K562 (cell line): ENCODE results near the gene PPARD. TPM values are rescaled to one million over a fixed set of nuclear protein-coding genes. Genes with fewer than 3 reads are reported as not detected.

Experiments
- ATAC-seq: fragments of 200-7000 bp; cut with Tn5 transposase; 3 replicates; pipeline ENCODE4 v1.9.1; 2020; ENCODE audit warnings: moderate library complexity
- BruUV-seq: library from RNA; stranded (reverse); fragments of 400-500 nt; replicated peaks from 2 replicates; lab custom pipeline; 2021; lab: Mats Ljungman, UMichigan
- CTCF ChIA-PET: fragments of 300-600 bp; formaldehyde crosslinking; extraction: SDS; loops from one replicate; lab custom pipeline; 2021; ENCODE audit warnings: low intra/inter-chr PET ratio; lab: Yijun Ruan, JAX
- POLR2A ChIA-PET: fragments of 300-600, 350-650 bp; sonication (Branson Sonifier 250); formaldehyde crosslinking; extraction: SDS; loops from one replicate; lab custom pipeline; 2021; ENCODE audit warnings: antibody characterized with exemption, inconsistent platforms; lab: Yijun Ruan, JAX
- DNase-seq, 4 experiments: peaks; one replicate each; pipeline versions ENCODE4 v3.0.0 to v3.0.0-alpha.2; 2011 to 2018; ENCODE audit warnings: low spot score in 3 of 4, mixed read lengths in 3 of 4; ENCODE audit errors: extremely low read depth in 1 of 4
- FAIRE-seq: peaks from 2 replicates; lab custom pipeline; 2011; peaks lifted over from hg19 to GRCh38; lab: Jason Lieb, UNC
- H2AFZ ChIP-seq: 2 replicates; pipeline ENCODE4 v1.6.0; 2011; ENCODE audit warnings: low read depth, low read length, control low read depth, inconsistent platforms
- H3K27ac ChIP-seq: fragments of 200-600 bp; 3 replicates; pipeline ENCODE4 v1.8.0; 2011; ENCODE audit warnings: low read depth, mild to moderate bottlenecking, control low read depth, inconsistent platforms, low read length, moderate library complexity, mixed read lengths; ENCODE audit errors: extremely low read depth
- H3K27me3 ChIP-seq, 2 experiments: fragments of 300-600 bp in 1 of 2; 2 replicates in 1 of 2; 3 replicates in 1 of 2; pipeline versions ENCODE4 v1.6.0 to v1.8.0; 2011; ENCODE audit warnings: inconsistent platforms in 2 of 2, low read length in 2 of 2, mild to moderate bottlenecking in 1 of 2, mixed read lengths in 1 of 2, moderate library complexity in 1 of 2; ENCODE audit not compliant: control insufficient read depth in 2 of 2, insufficient read depth in 2 of 2
- H3K36me3 ChIP-seq: fragments of 300-600 bp; 3 replicates; pipeline ENCODE4 v1.8.0; 2011; ENCODE audit warnings: mild to moderate bottlenecking, low read length, inconsistent platforms; ENCODE audit not compliant: control insufficient read depth, insufficient read depth
- H3K4me1 ChIP-seq, 2 experiments: fragments of 200-600 bp in 1 of 2; replicated peaks in 1 of 2; 2 replicates in 1 of 2; 3 replicates in 1 of 2; pipeline versions ENCODE4 v1.5.1 to v1.8.0; 2011; ENCODE audit warnings: inconsistent platforms in 2 of 2, low read length in 2 of 2, mild to moderate bottlenecking in 1 of 2, mixed read lengths in 1 of 2, moderate library complexity in 1 of 2; ENCODE audit not compliant: control insufficient read depth in 2 of 2, insufficient read depth in 2 of 2
- H3K4me2 ChIP-seq: 2 replicates; pipeline ENCODE4 v1.6.1; 2011; ENCODE audit warnings: low read length, control low read depth, inconsistent platforms, mixed read lengths; ENCODE audit not compliant: insufficient read depth
- H3K4me3 ChIP-seq: fragments of 200-600 bp; sonication (generic), shearing (Covaris generic); 2 replicates; pipeline ENCODE4 v1.5.1; 2016; ENCODE audit warnings: control low read depth, inconsistent platforms
- H3K79me2 ChIP-seq: fragments of 200-600 bp; 3 replicates; pipeline ENCODE4 v1.8.0; 2011; ENCODE audit warnings: low read length, inconsistent platforms; ENCODE audit not compliant: control insufficient read depth, insufficient read depth
- H3K9ac ChIP-seq, 2 experiments: 2 replicates each; pipeline versions ENCODE4 v1.6.0 to v1.6.1; 2011; ENCODE audit warnings: low read depth in 2 of 2, low read length in 2 of 2, control low read depth in 1 of 2, inconsistent platforms in 1 of 2, mild to moderate bottlenecking in 1 of 2, mixed read lengths in 1 of 2; ENCODE audit not compliant: insufficient read depth in 1 of 2
- H3K9me1 ChIP-seq: one replicate; pipeline ENCODE4 v1.6.0; 2011; ENCODE audit warnings: inconsistent platforms, mild to moderate bottlenecking, low read length, moderate library complexity; ENCODE audit not compliant: control insufficient read depth, insufficient read depth
- H3K9me3 ChIP-seq: replicated peaks from 2 replicates; pipeline ENCODE4 v1.5.1; 2011; ENCODE audit warnings: low read depth, low read length, inconsistent platforms; ENCODE audit not compliant: control insufficient read depth, insufficient read depth
- H4K20me1 ChIP-seq: replicated peaks from 2 replicates; pipeline ENCODE4 v1.6.1; 2011; ENCODE audit warnings: low read length, inconsistent platforms, mixed read lengths; ENCODE audit not compliant: control insufficient read depth, insufficient read depth
- FOXK1 ChIP-seq: sonication (generic); formaldehyde crosslinking; IDR thresholded peaks from 2 replicates; pipeline ENCODE4 v1.8.0; 2022; ENCODE audit warnings: missing genetic modification reagents, mild to moderate bottlenecking, borderline replicate concordance
- GTF2E2 ChIP-seq: fragments of 200-800 bp; sonication (Bioruptor generic); IDR thresholded peaks from 2 replicates; pipeline ENCODE4 v1.6.1; 2016; ENCODE audit warnings: missing genetic modification characterization, missing compliant biosample characterization
- HEY1 ChIP-seq: fragments of 250-450 bp; sonication (Bioruptor Pico); IDR thresholded peaks from 2 replicates; pipeline ENCODE4 v1.5.0; 2020; ENCODE audit warnings: mild to moderate bottlenecking, moderate library complexity, borderline replicate concordance
- LARP7 ChIP-seq: fragments of 450-650 bp; IDR thresholded peaks from 2 replicates; pipeline ENCODE4 v1.6.1; 2016
- PML ChIP-seq: IDR thresholded peaks from 2 replicates; pipeline ENCODE4 v1.6.1; 2012; ENCODE audit warnings: low read length, inconsistent platforms
- USF1 ChIP-seq: sonication (generic); formaldehyde crosslinking; IDR thresholded peaks from 2 replicates; pipeline ENCODE4 v1.9.0; 2022; ENCODE audit warnings: mild to moderate bottlenecking, missing genetic modification reagents
- ZKSCAN1 ChIP-seq: fragments of 150-350 bp; IDR thresholded peaks from 2 replicates; pipeline ENCODE4 v1.6.1; 2016; ENCODE audit warnings: low read depth, low read length
- WGBS: fragments of 100-300 bp; shearing (Covaris generic); methylation state at CpG from one replicate; pipeline ENCODE4 v1.1.6; 2016; ENCODE audit warnings: low coverage, mixed read lengths; ENCODE audit not compliant: insufficient coverage; ENCODE audit errors: missing lambda C conversion rate; 5-methylcytosine and 5-hydroxymethylcytosine counted together
- in situ Hi-C: fragments of 300-500 bp; cut with MboI; formaldehyde crosslinking; loops from 4 replicates; pipeline ENCODE4 v1.15.0; 2018; ENCODE audit warnings: inconsistent platforms, mixed read lengths
- intact Hi-C: fragments of 100-400 bp; cut with micrococcal nuclease; formaldehyde crosslinking; loops from 2 replicates; pipeline ENCODE4 v1.14.2; 2022
- polyA plus RNA-seq, 8 experiments: library from polyadenylated mRNA; depleted of rRNA in 4 of 8; stranded (reverse) in 5 of 8; unstranded in 3 of 8; fragments of >200 nt; fragmentation: Nextera tagmentation in 2 of 8; fragmentation: Illumina TruSeq in 1 of 8; extraction: Ambion mirVana in 2 of 8; extraction: Trizol in 1 of 8; gene quantifications; 2 replicates each; pipeline versions ENCODE4 v1.2.1 to v1.2.3, GENCODE V29; 2011 to 2014; ENCODE audit warnings: inconsistent platforms in 1 of 8, missing spikeins in 1 of 8
- total RNA-seq, 7 experiments: library from RNA; depleted of rRNA in 6 of 7; stranded (reverse); fragments of >200 nt in 6 of 7; fragmentation: Illumina TruSeq in 2 of 7; extraction: Trizol in 2 of 7; gene quantifications; 2 replicates each; pipeline versions ENCODE4 v1.2.1 to v1.2.3, GENCODE V29; 2011 to 2021; ENCODE audit warnings: low replicate concordance in 1 of 7
- TF ChIP-seq, protein P1 (sequence below): fragments of 250-450 bp; sonication (Bioruptor Pico); IDR thresholded peaks from 2 replicates; pipeline ENCODE4 v1.4.0; 2020; ENCODE audit warnings: borderline replicate concordance
- TF ChIP-seq, protein P2 (sequence below), 2 experiments: IDR thresholded peaks in 1 of 2; conservative IDR thresholded peaks in 1 of 2; 2 replicates each; pipeline ENCODE4 v1.6.1; 2016; ENCODE audit warnings: low read depth in 2 of 2, mild to moderate bottlenecking in 1 of 2, missing compliant biosample characterization in 1 of 2, missing genetic modification characterization in 1 of 2, moderate library complexity in 1 of 2

Gene PPARD
- total and polyA plus RNA-seq, 9 of the 15 experiments (the other 6 are each of a cell fraction or from before 2014, with no cell fraction given) = 0.14 to 13.2 (median 3.8) TPM

DNA sequence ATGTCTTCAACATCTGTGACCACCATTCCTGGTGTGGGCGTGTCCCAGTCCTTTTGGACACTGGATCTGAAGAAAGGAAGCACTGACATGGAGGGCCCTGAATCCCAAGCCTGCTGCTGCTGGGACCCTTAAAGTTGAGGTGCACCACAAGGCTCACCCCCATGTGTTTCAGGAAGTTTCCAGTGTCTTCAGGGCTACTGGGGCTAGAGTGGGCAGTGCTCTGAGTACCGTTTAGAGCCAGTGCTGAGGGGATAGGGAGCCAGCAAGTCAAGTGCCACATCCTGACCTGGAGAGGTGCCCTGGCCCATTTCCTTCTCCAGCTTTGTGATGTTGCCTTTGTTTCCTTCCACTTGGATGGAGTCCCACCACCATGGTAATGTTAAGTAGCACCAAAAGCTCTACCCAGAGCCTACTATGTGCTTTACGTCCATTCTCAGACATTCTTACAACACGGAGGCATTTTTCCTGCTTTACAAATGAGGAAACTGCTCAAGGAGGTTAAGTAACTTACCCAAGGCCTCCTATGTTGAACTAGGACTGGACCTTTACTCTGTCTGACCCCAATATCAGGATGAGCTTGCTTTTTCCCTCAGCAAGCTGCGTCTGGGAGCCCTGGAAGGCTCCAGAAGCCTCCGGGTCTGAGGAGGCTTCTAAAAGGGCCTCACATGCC, 45.3 kb upstream of the PPARD start:
- H3K27me3 ChIP-seq = no peaks in the 10 kb centered on the region
- peak overlapping the region; percentile 80 to 95 for H3K9ac ChIP-seq
- 0 out of 2 replicates have a peak, but pooled peaks have one; percentile 19 for TF ChIP-seq HEY1
- TF ChIP-seq, protein P1, sequence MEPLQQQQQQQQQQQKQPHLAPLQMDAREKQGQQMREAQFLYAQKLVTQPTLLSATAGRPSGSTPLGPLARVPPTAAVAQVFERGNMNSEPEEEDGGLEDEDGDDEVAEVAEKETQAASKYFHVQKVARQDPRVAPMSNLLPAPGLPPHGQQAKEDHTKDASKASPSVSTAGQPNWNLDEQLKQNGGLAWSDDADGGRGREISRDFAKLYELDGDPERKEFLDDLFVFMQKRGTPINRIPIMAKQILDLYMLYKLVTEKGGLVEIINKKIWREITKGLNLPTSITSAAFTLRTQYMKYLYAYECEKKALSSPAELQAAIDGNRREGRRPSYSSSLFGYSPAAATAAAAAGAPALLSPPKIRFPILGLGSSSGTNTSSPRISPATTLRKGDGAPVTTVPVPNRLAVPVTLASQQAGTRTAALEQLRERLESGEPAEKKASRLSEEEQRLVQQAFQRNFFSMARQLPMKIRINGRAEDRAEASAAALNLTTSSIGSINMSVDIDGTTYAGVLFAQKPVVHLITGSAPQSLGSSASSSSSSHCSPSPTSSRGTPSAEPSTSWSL = 0 out of 2 replicates have a peak, but pooled peaks have one; percentile 70
- TF ChIP-seq FOXK1 (CRISPR knock-in tag) = 0 out of 2 replicates have a peak, but pooled peaks have one; percentile 21
- peak; percentile 72; the same call in 1 of the 2 replicates for TF ChIP-seq GTF2E2 (tag)
- peak; percentile 26; the same call in 1 of the 2 replicates for TF ChIP-seq PML
- TF ChIP-seq ZKSCAN1 = peak; percentile 72
- TF ChIP-seq USF1 (CRISPR knock-in tag) = peak; percentile 24; the same call in 1 of the 2 replicates
- TF ChIP-seq, protein P2, sequence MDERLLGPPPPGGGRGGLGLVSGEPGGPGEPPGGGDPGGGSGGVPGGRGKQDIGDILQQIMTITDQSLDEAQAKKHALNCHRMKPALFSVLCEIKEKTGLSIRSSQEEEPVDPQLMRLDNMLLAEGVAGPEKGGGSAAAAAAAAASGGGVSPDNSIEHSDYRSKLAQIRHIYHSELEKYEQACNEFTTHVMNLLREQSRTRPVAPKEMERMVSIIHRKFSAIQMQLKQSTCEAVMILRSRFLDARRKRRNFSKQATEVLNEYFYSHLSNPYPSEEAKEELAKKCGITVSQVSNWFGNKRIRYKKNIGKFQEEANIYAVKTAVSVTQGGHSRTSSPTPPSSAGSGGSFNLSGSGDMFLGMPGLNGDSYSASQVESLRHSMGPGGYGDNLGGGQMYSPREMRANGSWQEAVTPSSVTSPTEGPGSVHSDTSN (CRISPR knock-in tag; IDR thresholded peaks at IDR 0.05; ENCODE audit: low read depth) = no peak
- TF ChIP-seq, protein P2 (tag; conservative IDR thresholded peaks at IDR 0.05; ENCODE audit: low read depth) = no peak
- no peak for TF ChIP-seq LARP7
- TF ChIP-seq, all 486 proteins: peak for 7
- Histone ChIP-seq H3K27ac (peak overlapping the region; percentile 45), H3K9me3 (no peaks in the 10 kb centered on the region), H4K20me1 (no peaks in the 10 kb centered on the region), H3K4me2 (peak overlapping the region; percentile 94), H3K9me1 (no peaks in the 10 kb centered on the region), H2AFZ (peak overlapping the region; percentile 94), H3K79me2 (peaks cover 22% of the 10 kb centered on the region), H3K4me1 (peaks cover 26 to 29% of the 10 kb centered on the region in 2 experiments), H3K36me3 (no peaks in the 10 kb centered on the region; the same call in 1 of the 3 replicates), H3K4me3 (no peak overlapping the region)
- DNase-seq = no peak
- ATAC-seq = peak; percentile 7
- in situ Hi-C loops (loop anchor here (5.0 kb wide), 1 partner anchor 440 kb away; the partner anchor contains the start of gene ARMC12), intact Hi-C loops (loop anchor here (1.0 to 10.0 kb wide), 8 partner anchors 30 to 658 kb away; partner anchors contain the start of genes ARMC12, PPARD and RPL10A)
- POLR2A ChIA-PET = interaction anchor here (0.6 to 3.9 kb wide), 12 partner anchors 10 to 413 kb away, joined by 3 to 25 read pairs (median 4); partner anchors contain the start of gene RPL10A
- CTCF ChIA-PET = interaction anchor here (0.6 to 3.2 kb wide), 10 partner anchors 31 to 440 kb away, joined by 3 to 33 read pairs (median 5); partner anchors contain the start of genes ARMC12, FANCE and RPL10A
- 37% methylated on average over 6 of the region's 6 CpGs for WGBS
- BruUV-seq = no TSS peak
- no peak for FAIRE-seq
